SK-N-MC (cell line): ENCODE measurements around the gene DACT3.

Source experiments
- EZH2 ChIP-seq: fragments of 200-600 bp; sonication (generic); IDR thresholded peaks from one replicate; pipeline ENCODE4 v1.6.1; 2017; ENCODE audit warnings: antibody characterized with exemption
- POLR2AphosphoS5 ChIP-seq: IDR thresholded peaks from 2 replicates; pipeline ENCODE4 v1.6.1; 2012; ENCODE audit warnings: mild to moderate bottlenecking, low read depth, low read length, borderline replicate concordance

DNA sequence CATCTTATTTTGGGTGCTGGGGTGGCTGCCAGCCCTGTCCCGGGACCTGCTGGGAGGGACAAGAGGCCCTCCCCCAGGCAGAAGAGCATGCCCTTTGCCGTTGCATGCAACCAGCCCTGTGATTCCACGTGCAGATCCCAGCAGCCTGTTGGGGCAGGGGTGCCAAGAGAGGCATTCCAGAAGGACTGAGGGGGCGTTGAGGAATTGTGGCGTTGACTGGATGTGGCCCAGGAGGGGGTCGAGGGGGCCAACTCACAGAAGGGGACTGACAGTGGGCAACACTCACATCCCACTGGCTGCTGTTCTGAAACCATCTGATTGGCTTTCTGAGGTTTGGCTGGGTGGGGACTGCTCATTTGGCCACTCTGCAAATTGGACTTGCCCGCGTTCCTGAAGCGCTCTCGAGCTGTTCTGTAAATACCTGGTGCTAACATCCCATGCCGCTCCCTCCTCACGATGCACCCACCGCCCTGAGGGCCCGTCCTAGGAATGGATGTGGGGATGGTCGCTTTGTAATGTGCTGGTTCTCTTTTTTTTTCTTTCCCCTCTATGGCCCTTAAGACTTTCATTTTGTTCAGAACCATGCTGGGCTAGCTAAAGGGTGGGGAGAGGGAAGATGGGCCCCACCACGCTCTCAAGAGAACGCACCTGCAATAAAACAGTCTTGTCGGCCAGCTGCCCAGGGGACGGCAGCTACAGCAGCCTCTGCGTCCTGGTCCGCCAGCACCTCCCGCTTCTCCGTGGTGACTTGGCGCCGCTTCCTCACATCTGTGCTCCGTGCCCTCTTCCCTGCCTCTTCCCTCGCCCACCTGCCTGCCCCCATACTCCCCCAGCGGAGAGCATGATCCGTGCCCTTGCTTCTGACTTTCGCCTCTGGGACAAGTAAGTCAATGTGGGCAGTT is 51.2 kb downstream of the DACT3 start:
- TF ChIP-seq POLR2AphosphoS5 (no peak), EZH2 (no peak)
